B cell (primary cell): Measurements from ENCODE around the gene SPATA3. TPM values are rescaled to one million over a fixed set of nuclear protein-coding genes. Genes with fewer than 3 reads are reported as not detected.

Experiments used
- ATAC-seq: fragments of 200-7000 bp; cut with Tn5 transposase; one replicate; pipeline ENCODE4 v1.10.0; 2021; ENCODE audit warnings: low read depth, mild to moderate bottlenecking, moderate number of reproducible peaks, moderate library complexity
- CTCF ChIA-PET: fragments of 350-600 bp; sonication (Branson Sonifier 250); formaldehyde crosslinking; loops from one replicate; lab custom pipeline; 2021; ENCODE audit warnings: antibody characterized with exemption, inconsistent platforms; lab: Charles Lee
- POLR2A ChIA-PET: fragments of 350-600 bp; sonication (Branson Sonifier 250); formaldehyde crosslinking; loops from one replicate; lab custom pipeline; 2021; ENCODE audit warnings: antibody characterized with exemption; lab: Charles Lee
- DNase-seq: peaks from one replicate; pipeline ENCODE4 v3.0.0; 2013
- H2AFZ ChIP-seq: 2 replicates; pipeline ENCODE4 v1.6.1; 2012; ENCODE audit warnings: mild to moderate bottlenecking, low read depth, low read length; ENCODE audit not compliant: insufficient read depth, poor library complexity, severe bottlenecking
- H3K27ac ChIP-seq, 2 donors: 1 replicate in 1 of 2; 2 replicates in 1 of 2; pipeline ENCODE4 v1.5.1; 2012 to 2013; ENCODE audit warnings: low read length in 2 of 2, mild to moderate bottlenecking in 2 of 2, moderate library complexity in 1 of 2
- H3K27me3 ChIP-seq, 4 experiments: fragments of 200-600 bp in 1 of 4; sonication (generic) in 1 of 4; replicated peaks in 1 of 4; 1 replicate in 2 of 4; 2 replicates in 2 of 4; pipeline versions ENCODE4 v1.6.1 to v1.7.0; 2013 to 2016; ENCODE audit warnings: low read length in 3 of 4, mild to moderate bottlenecking in 2 of 4, mixed read lengths in 1 of 4, moderate library complexity in 1 of 4; ENCODE audit not compliant: insufficient read depth in 4 of 4, control insufficient read depth in 3 of 4; ENCODE audit errors: control extremely low read depth in 1 of 4
- H3K36me3 ChIP-seq, 2 experiments: replicated peaks in 1 of 2; 1 replicate in 1 of 2; 2 replicates in 1 of 2; pipeline versions ENCODE4 v1.6.1 to v1.7.1; 2013; ENCODE audit warnings: low read length in 1 of 2; ENCODE audit not compliant: insufficient read depth in 2 of 2, control insufficient read depth in 1 of 2; ENCODE audit errors: control extremely low read depth in 1 of 2, extremely low read depth in 1 of 2
- H3K4me1 ChIP-seq, 2 donors: fragments of 200-600 bp in 1 of 2; sonication (generic) in 1 of 2; 1 replicate in 1 of 2; 2 replicates in 1 of 2; pipeline versions ENCODE4 v1.5.1 to v1.6.1; 2013 to 2017; ENCODE audit warnings: low read length in 2 of 2; ENCODE audit not compliant: control insufficient read depth in 2 of 2, insufficient read depth in 2 of 2
- H3K4me2 ChIP-seq: replicated peaks from 2 replicates; pipeline ENCODE3; 2012; ENCODE audit warnings: mild to moderate bottlenecking, low read depth, low read length; ENCODE audit not compliant: poor library complexity, severe bottlenecking
- H3K4me3 ChIP-seq, 5 experiments: fragments of 200-600 bp in 1 of 5; sonication (generic) in 1 of 5; 1 replicate in 3 of 5; 2 replicates in 2 of 5; pipeline versions ENCODE4 v1.5.1 to v1.7.0; 2011 to 2016; ENCODE audit warnings: low read length in 4 of 5, mild to moderate bottlenecking in 4 of 5, low read depth in 2 of 5, control low read depth in 1 of 5, moderate library complexity in 1 of 5; ENCODE audit not compliant: insufficient read depth in 1 of 5; ENCODE audit errors: control extremely low read depth in 1 of 5, extremely low read depth in 1 of 5
- H3K79me2 ChIP-seq: fragments of 200-600 bp; sonication (generic); one replicate; pipeline ENCODE4 v1.6.0; 2016; ENCODE audit warnings: low read length; ENCODE audit not compliant: control insufficient read depth, insufficient read depth
- H3K9ac ChIP-seq: fragments of 200-600 bp; sonication (generic); 2 replicates; pipeline ENCODE4 v1.6.1; 2017; ENCODE audit warnings: mild to moderate bottlenecking, low read length, moderate library complexity
- H3K9me3 ChIP-seq, 3 donors: one replicate each; pipeline versions ENCODE4 v1.6.1 to v1.7.1; 2013; ENCODE audit warnings: low read length in 2 of 3; ENCODE audit not compliant: control insufficient read depth in 2 of 3, insufficient read depth in 1 of 3; ENCODE audit errors: control extremely low read depth in 1 of 3
- H4K20me1 ChIP-seq: 2 replicates; pipeline ENCODE4 v1.6.0; 2012; ENCODE audit warnings: mild to moderate bottlenecking, low read length; ENCODE audit not compliant: insufficient read depth, control insufficient read depth, poor library complexity, severe bottlenecking
- H3K27ac Mint-ChIP-seq: one replicate; pipeline ENCODE4 v1.8.0; 2021; ENCODE audit warnings: mixed read lengths
- H3K27me3 Mint-ChIP-seq: one replicate; pipeline ENCODE4 v1.8.0; 2021; ENCODE audit warnings: mixed read lengths
- H3K4me1 Mint-ChIP-seq: one replicate; pipeline ENCODE4 v1.8.0; 2021; ENCODE audit warnings: mixed read lengths
- H3K4me3 Mint-ChIP-seq: one replicate; pipeline ENCODE4 v1.8.0; 2021; ENCODE audit warnings: mixed read lengths
- H3K9me3 Mint-ChIP-seq: one replicate; pipeline ENCODE4 v1.8.0; 2022; ENCODE audit warnings: mixed read lengths; ENCODE audit not compliant: insufficient read depth
- EZH2 ChIP-seq: IDR thresholded peaks from 2 replicates; pipeline ENCODE4 v1.6.1; 2012; ENCODE audit warnings: borderline replicate concordance, low read depth, mild to moderate bottlenecking, moderate library complexity, low read length; ENCODE audit not compliant: insufficient read depth, poor library complexity, severe bottlenecking
- WGBS: methylation state at CpG from one replicate; pipeline ENCODE4 v1.1.5; 2013; ENCODE audit warnings: missing lambda C conversion rate; ENCODE audit not compliant: insufficient coverage; 5-methylcytosine and 5-hydroxymethylcytosine counted together
- intact Hi-C: fragments of 100-400 bp; cut with micrococcal nuclease; formaldehyde crosslinking; loops from one replicate; pipeline ENCODE4 v1.10.0; 2022
- polyA plus RNA-seq: library from polyadenylated mRNA; depleted of rRNA; stranded (reverse); fragments of >200 nt; gene quantifications from 2 replicates; pipeline ENCODE4 v1.2.3, GENCODE V29; 2012
- total RNA-seq, 2 donors: library from RNA; stranded (reverse); fragments of 120-200 nt in 1 of 2; gene quantifications; 1 replicate in 1 of 2; 2 replicates in 1 of 2; pipeline versions ENCODE4 v1.2.3 to v1.2.4, GENCODE V29; 2013 to 2022
- TF ChIP-seq, protein P1 (sequence below): fragments of 200-600 bp; IDR thresholded peaks from one replicate; pipeline ENCODE4 v1.8.0; 2022; ENCODE audit warnings: antibody characterized with exemption, mild to moderate bottlenecking

SPATA3 gene
- total and polyA plus RNA-seq, 2 donors (not counting 1 experiment from before 2014, with no cell fraction given), result not detected

DNA sequence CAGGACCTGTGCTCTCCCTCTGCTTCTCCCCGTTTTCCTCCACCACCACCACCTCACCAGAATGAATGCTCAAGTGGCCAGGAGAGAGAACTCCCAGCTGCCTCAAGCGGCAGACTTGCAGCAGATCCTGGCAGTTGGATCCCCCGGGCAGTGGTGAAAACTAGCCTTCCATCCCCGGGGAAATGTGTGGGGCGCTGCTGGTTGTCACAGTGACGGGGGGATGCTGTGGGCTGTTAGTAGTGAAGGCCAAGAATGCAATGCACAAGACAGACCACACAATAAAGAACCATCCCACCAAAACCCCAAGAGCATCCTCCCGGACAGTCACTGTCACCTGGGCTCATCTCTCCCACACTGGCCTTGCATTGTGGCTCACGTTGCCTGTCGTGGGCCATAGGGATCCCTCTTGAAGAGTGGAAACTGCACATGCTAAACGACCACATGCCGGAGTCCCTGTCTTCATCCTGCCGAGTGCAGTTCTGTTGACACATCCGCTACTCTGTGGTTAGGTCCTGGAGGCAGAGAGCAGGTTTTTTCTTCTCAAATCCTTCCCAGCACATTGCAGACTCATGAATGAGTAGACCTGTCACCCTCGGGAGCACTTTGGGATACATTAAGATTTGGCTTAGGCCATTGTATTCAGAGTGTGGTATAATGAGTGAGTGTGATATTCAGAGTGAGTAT is 13.5 kb downstream of the SPATA3 start:
- no peak overlapping the region for H3K4me2 ChIP-seq
- no peak for DNase-seq
- Mint-ChIP-seq H3K27me3 (peaks cover 18% of the 10 kb centered on the region), H3K27ac (no peak overlapping the region), H3K4me3 (no peak overlapping the region), H3K4me1 (no peaks in the 10 kb centered on the region), H3K9me3 (peaks cover 6% of the 10 kb centered on the region)
- intact Hi-C loops, result no loop called here
- H3K36me3 ChIP-seq, result no peaks in the 10 kb centered on the region
- WGBS, result 85% methylated on average over 10 of the region's 14 CpGs
- no peak overlapping the region for H3K9ac ChIP-seq
- peaks cover 0 to 7% (median 0%) of the 10 kb centered on the region in 3 donors for H3K9me3 ChIP-seq
- H3K4me3 ChIP-seq, result no peak overlapping the region
- H2AFZ ChIP-seq, result no peak overlapping the region
- no peaks in the 10 kb centered on the region for H4K20me1 ChIP-seq
- no peak for TF ChIP-seq EZH2
- TF ChIP-seq, protein P1, sequence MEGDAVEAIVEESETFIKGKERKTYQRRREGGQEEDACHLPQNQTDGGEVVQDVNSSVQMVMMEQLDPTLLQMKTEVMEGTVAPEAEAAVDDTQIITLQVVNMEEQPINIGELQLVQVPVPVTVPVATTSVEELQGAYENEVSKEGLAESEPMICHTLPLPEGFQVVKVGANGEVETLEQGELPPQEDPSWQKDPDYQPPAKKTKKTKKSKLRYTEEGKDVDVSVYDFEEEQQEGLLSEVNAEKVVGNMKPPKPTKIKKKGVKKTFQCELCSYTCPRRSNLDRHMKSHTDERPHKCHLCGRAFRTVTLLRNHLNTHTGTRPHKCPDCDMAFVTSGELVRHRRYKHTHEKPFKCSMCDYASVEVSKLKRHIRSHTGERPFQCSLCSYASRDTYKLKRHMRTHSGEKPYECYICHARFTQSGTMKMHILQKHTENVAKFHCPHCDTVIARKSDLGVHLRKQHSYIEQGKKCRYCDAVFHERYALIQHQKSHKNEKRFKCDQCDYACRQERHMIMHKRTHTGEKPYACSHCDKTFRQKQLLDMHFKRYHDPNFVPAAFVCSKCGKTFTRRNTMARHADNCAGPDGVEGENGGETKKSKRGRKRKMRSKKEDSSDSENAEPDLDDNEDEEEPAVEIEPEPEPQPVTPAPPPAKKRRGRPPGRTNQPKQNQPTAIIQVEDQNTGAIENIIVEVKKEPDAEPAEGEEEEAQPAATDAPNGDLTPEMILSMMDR, result no peak
- peaks cover 0 to 3% (median 0%) of the 10 kb centered on the region in 4 experiments for H3K27me3 ChIP-seq
- no peak overlapping the region for H3K27ac ChIP-seq
- ChIA-PET POLR2A (no interaction called here), CTCF (no interaction called here)
- no peaks in the 10 kb centered on the region for H3K79me2 ChIP-seq
- no peaks in the 10 kb centered on the region for H3K4me1 ChIP-seq
- no peak for ATAC-seq

DNA sequence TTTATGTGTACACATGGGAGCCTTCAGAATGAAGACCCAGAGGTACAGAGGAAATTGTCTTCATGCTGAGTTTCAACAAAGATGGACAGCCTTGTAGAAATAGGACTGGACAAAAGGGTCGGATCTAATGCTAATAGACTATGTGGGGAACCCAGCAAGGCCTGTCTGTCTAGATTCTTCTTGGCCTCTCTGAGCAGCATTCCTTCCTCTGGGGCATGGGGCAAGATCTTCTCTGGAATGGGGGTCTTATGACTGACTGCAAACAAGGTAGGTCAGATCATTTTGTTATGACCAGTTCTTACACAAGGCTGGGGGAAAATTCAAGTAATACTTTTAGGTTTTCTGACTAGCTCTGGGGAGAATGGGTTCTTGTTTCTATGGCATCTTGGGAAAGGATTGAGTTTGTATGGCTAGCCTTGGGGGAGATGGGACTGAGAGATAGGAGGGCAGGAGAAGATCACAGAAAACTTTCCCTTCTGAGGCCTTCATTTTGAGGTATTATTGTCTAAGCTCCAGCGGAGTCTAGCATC is 14.3 kb downstream of the SPATA3 start:
- 100% methylated on average over 2 of the region's 2 CpGs for WGBS
- Mint-ChIP-seq H3K4me3 (no peak overlapping the region), H3K27ac (no peak overlapping the region), H3K9me3 (peaks cover 3% of the 10 kb centered on the region), H3K27me3 (peaks cover 22% of the 10 kb centered on the region), H3K4me1 (no peaks in the 10 kb centered on the region)
- Histone ChIP-seq H3K36me3 (no peaks in the 10 kb centered on the region), H3K27me3 (peaks cover 0 to 6% (median 0%) of the 10 kb centered on the region in 4 experiments), H3K79me2 (no peaks in the 10 kb centered on the region), H3K27ac (no peak overlapping the region), H3K9me3 (peaks cover 0 to 3% (median 0%) of the 10 kb centered on the region in 3 donors), H2AFZ (no peak overlapping the region), H3K4me2 (no peak overlapping the region), H4K20me1 (no peaks in the 10 kb centered on the region), H3K4me3 (no peak overlapping the region), H3K9ac (no peak overlapping the region), H3K4me1 (no peaks in the 10 kb centered on the region)
- ChIA-PET CTCF (no interaction called here), POLR2A (interaction anchor here (0.6 kb wide), 1 partner anchor 128 kb away, joined by 4 read pairs; no protein-coding TSS in a partner anchor)
- TF ChIP-seq EZH2, result no peak
- TF ChIP-seq, protein P1, result no peak
- intact Hi-C loops, result no loop called here
- ATAC-seq (no peak), DNase-seq (no peak)
